HepG2 (cell line): ENCODE measurements around the gene OR1I1. TPM values are rescaled to one million over a fixed set of nuclear protein-coding genes. Genes with fewer than 3 reads are reported as not detected.

Source experiments
- ATAC-seq: fragments of 200-7000 bp; cut with Tn5 transposase; 3 replicates; pipeline ENCODE4 v1.9.1; 2020; ENCODE audit warnings: mild to moderate bottlenecking, moderate library complexity
- BruUV-seq: library from RNA; stranded (reverse); fragments of 400-500 nt; replicated peaks from 2 replicates; lab custom pipeline; 2021; lab: Mats Ljungman, UMichigan
- CTCF ChIA-PET: fragments of 300-600 bp; formaldehyde crosslinking; extraction: SDS; loops from one replicate; lab custom pipeline; 2021; ENCODE audit warnings: low total read pairs, inconsistent platforms, low intra/inter-chr PET ratio; lab: Yijun Ruan, JAX
- POLR2A ChIA-PET: fragments of 350-600 bp; sonication (Branson Sonifier 250); formaldehyde crosslinking; loops from one replicate; lab custom pipeline; 2020; ENCODE audit warnings: antibody characterized with exemption, inconsistent platforms; lab: Yijun Ruan, JAX
- DNase-seq: peaks from one replicate; pipeline ENCODE4 v3.0.0-alpha.2; 2015; ENCODE audit warnings: low spot score
- FAIRE-seq: peaks from 3 replicates; lab custom pipeline; 2011; peaks lifted over from hg19 to GRCh38; lab: Jason Lieb, UNC
- H2AFZ ChIP-seq: one replicate; pipeline ENCODE4 v1.6.1; 2011; ENCODE audit warnings: low read length, inconsistent platforms
- H3K27ac ChIP-seq: fragments of 300-600 bp; 3 replicates; pipeline ENCODE4 v1.8.0; 2011; ENCODE audit warnings: mixed run types, mild to moderate bottlenecking, mixed read lengths, low read length, inconsistent platforms; ENCODE audit not compliant: insufficient read depth; ENCODE audit errors: extremely low read length
- H3K27me3 ChIP-seq, 2 experiments: fragments of 200-600 bp in 1 of 2; 2 replicates in 1 of 2; 3 replicates in 1 of 2; pipeline versions ENCODE4 v1.6.0 to v1.8.0; 2011; ENCODE audit warnings: low read length in 2 of 2, mild to moderate bottlenecking in 2 of 2, moderate library complexity in 2 of 2, inconsistent platforms in 1 of 2; ENCODE audit not compliant: insufficient read depth in 2 of 2, control insufficient read depth in 1 of 2
- H3K36me3 ChIP-seq, 2 experiments: fragments of 200-600 bp in 1 of 2; replicated peaks in 1 of 2; 2 replicates in 1 of 2; 3 replicates in 1 of 2; pipeline versions ENCODE4 v1.5.1 to v1.8.0; 2011; ENCODE audit warnings: low read length in 2 of 2, inconsistent platforms in 1 of 2; ENCODE audit not compliant: insufficient read depth in 2 of 2, control insufficient read depth in 1 of 2
- H3K4me1 ChIP-seq: 2 replicates; pipeline ENCODE4 v1.5.1; 2012; ENCODE audit warnings: low read length, inconsistent platforms; ENCODE audit not compliant: insufficient read depth
- H3K4me2 ChIP-seq: 2 replicates; pipeline ENCODE4 v1.6.0; 2011; ENCODE audit warnings: low read depth, low read length, inconsistent platforms
- H3K4me3 ChIP-seq, 3 experiments: fragments of 200-600 bp in 1 of 3; sonication (generic), shearing (Covaris generic) in 1 of 3; replicated peaks in 1 of 3; 2 replicates each; pipeline ENCODE4 v1.5.1; 2011 to 2016; ENCODE audit warnings: low read length in 3 of 3, inconsistent platforms in 2 of 3, low read depth in 2 of 3, mild to moderate bottlenecking in 2 of 3, control low read depth in 1 of 3, mixed read lengths in 1 of 3; ENCODE audit not compliant: insufficient read depth in 1 of 3
- H3K79me2 ChIP-seq: one replicate; pipeline ENCODE4 v1.6.1; 2011; ENCODE audit warnings: low read length, inconsistent platforms; ENCODE audit not compliant: insufficient read depth
- H3K9ac ChIP-seq: 2 replicates; pipeline ENCODE4 v1.6.0; 2011; ENCODE audit warnings: mild to moderate bottlenecking, low read depth, low read length, inconsistent platforms; ENCODE audit not compliant: insufficient read depth
- H3K9me3 ChIP-seq: 2 replicates; pipeline ENCODE4 v1.5.1; 2012; ENCODE audit warnings: mild to moderate bottlenecking, low read length
- H4K20me1 ChIP-seq: 2 replicates; pipeline ENCODE4 v1.6.0; 2011; ENCODE audit warnings: inconsistent platforms, mild to moderate bottlenecking, low read length, moderate library complexity; ENCODE audit not compliant: insufficient read depth
- FLYWCH1 ChIP-seq: sonication (generic); formaldehyde crosslinking; IDR thresholded peaks from 2 replicates; pipeline ENCODE4 v1.8.1; 2023; ENCODE audit warnings: mild to moderate bottlenecking, missing genetic modification reagents
- NFRKB ChIP-seq: fragments of 450-650 bp; IDR thresholded peaks from 2 replicates; pipeline ENCODE4 v1.6.1; 2017
- PITX1 ChIP-seq: sonication (generic); formaldehyde crosslinking; IDR thresholded peaks from 2 replicates; pipeline ENCODE4 v1.5.1; 2020; ENCODE audit warnings: mild to moderate bottlenecking, missing genetic modification reagents
- ZBTB20 ChIP-seq: sonication (generic); formaldehyde crosslinking; IDR thresholded peaks from 2 replicates; pipeline ENCODE4 v1.8.1; 2023; ENCODE audit warnings: missing genetic modification reagents, low read depth, mild to moderate bottlenecking, borderline replicate concordance
- ZNF121 ChIP-seq: sonication (generic); formaldehyde crosslinking; IDR thresholded peaks from 2 replicates; pipeline ENCODE4 v1.5.0; 2020; ENCODE audit warnings: mild to moderate bottlenecking, missing genetic modification reagents
- ZNF33A ChIP-seq: sonication (generic); formaldehyde crosslinking; IDR thresholded peaks from 2 replicates; pipeline ENCODE4 v1.5.1; 2020; ENCODE audit warnings: missing genetic modification reagents, mild to moderate bottlenecking, moderate library complexity, borderline replicate concordance
- ZNF629 ChIP-seq: sonication (generic); formaldehyde crosslinking; conservative IDR thresholded peaks from 2 replicates; pipeline ENCODE4 v1.5.0; 2020; ENCODE audit warnings: missing genetic modification reagents
- ZNF788 ChIP-seq: sonication (generic); formaldehyde crosslinking; IDR thresholded peaks from 2 replicates; pipeline ENCODE4 v1.5.0; 2020; ENCODE audit warnings: mild to moderate bottlenecking, missing genetic modification reagents, borderline replicate concordance
- whole genome bisulfite sequencing: methylation state at CpG from one replicate; pipeline ENCODE4 v1.1.6; 2017; ENCODE audit warnings: low lambda C conversion rate; 5-methylcytosine and 5-hydroxymethylcytosine counted together
- in situ Hi-C: cut with HindIII; loops from 2 replicates; pipeline ENCODE4 v1.10.0; 2017; ENCODE audit warnings: low pct_unique_long_range_greater_than_20kb; ENCODE audit not compliant: extremely low pct_ligation_motif_present
- intact Hi-C: fragments of 100-400 bp; cut with micrococcal nuclease; formaldehyde crosslinking; loops from one replicate; pipeline ENCODE4 v1.10.0; 2022; ENCODE audit not compliant: unreplicated experiment
- polyA plus RNA-seq, 8 experiments: library from polyadenylated mRNA; depleted of rRNA in 3 of 8; stranded (reverse) in 7 of 8; unstranded in 1 of 8; fragments of >200 nt; fragmentation: Illumina TruSeq in 4 of 8; extraction: Trizol in 4 of 8; gene quantifications; 2 replicates each; pipeline versions ENCODE4 v1.2.1 to v1.2.3, GENCODE V29; 2011 to 2016; ENCODE audit warnings: low read depth in 4 of 8, missing spikeins in 1 of 8, mixed read lengths in 1 of 8; ENCODE audit not compliant: insufficient read depth in 1 of 8
- total RNA-seq, 5 experiments: library from RNA; depleted of rRNA; stranded (reverse); fragments of >200 nt; fragmentation: Illumina TruSeq; extraction: Trizol; gene quantifications; 2 replicates each; pipeline ENCODE4 v1.2.3, GENCODE V29; 2016; ENCODE audit warnings: low read depth in 1 of 5
- TF ChIP-seq, protein P1 (sequence below): sonication (generic); formaldehyde crosslinking; IDR thresholded peaks from 2 replicates; pipeline ENCODE4 v1.5.0; 2020; ENCODE audit warnings: missing genetic modification reagents
- TF ChIP-seq, protein P2 (sequence below): IDR thresholded peaks from 2 replicates; pipeline ENCODE4 v1.6.1; 2016; ENCODE audit warnings: low read depth, borderline replicate concordance

OR1I1 gene
- total and polyA plus RNA-seq, 2 of the 13 experiments (the other 11 are each of a cell fraction or from before 2014, with no cell fraction given), result not detected

DNA sequence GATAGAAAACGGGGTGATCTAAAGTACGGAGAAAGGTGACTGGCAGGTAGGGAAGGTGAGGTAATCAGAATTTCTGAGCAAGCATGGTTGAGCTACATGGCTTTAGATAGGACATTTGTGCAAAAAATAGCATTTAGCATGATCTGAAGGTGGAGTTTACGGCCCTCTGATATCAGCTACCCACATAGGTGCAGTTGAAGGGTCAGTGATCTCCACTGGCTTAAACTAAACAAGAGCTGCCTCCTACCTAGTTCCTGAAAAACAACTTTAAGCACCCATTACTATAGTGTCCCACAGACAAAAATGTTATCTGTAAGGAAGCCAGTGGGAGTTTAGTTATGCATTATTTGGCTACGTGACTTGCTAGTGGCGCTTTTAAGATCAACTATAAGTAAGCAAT is 33.9 kb upstream of the OR1I1 start:
- no TSS peak for BruUV-seq
- H3K9ac ChIP-seq, result no peak overlapping the region
- ChIA-PET CTCF (no interaction called here), POLR2A (no interaction called here)
- no peak overlapping the region for H3K4me3 ChIP-seq
- no peak overlapping the region for H3K27ac ChIP-seq
- no peak overlapping the region for H2AFZ ChIP-seq
- ATAC-seq, result no peak
- no peaks in the 10 kb centered on the region for H3K36me3 ChIP-seq
- 13% methylated on average over 5 of the region's 5 CpGs for WGBS
- H3K4me2 ChIP-seq, result no peak overlapping the region
- no peaks in the 10 kb centered on the region for H3K79me2 ChIP-seq
- no peak for DNase-seq
- no peaks in the 10 kb centered on the region for H3K4me1 ChIP-seq
- intact Hi-C loops, result no loop called here
- no peaks in the 10 kb centered on the region for H3K9me3 ChIP-seq
- no peak for FAIRE-seq
- H4K20me1 ChIP-seq, result no peaks in the 10 kb centered on the region
- H3K27me3 ChIP-seq, result 0 out of 5 replicates have a peak, but pooled peaks cover 0 to 3% of the 10 kb centered on the region in 2 experiments
- in situ Hi-C loops, result no loop called here
- TF ChIP-seq ZNF33A (CRISPR knock-in tag) (no peak), PITX1 (no peak), ZNF788 (CRISPR knock-in tag) (no peak)
- TF ChIP-seq, protein P1, sequence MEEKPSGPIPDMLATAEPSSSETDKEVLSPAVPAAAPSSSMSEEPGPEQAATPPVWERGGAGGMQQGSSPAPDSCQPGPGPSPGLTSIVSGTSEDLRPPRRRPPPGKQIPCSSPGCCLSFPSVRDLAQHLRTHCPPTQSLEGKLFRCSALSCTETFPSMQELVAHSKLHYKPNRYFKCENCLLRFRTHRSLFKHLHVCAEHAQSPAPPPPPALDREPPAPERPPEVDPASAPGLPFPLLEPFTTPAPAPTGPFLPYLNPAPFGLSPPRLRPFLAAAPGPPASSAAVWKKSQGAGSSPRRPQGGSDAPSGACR (CRISPR knock-in tag), result no peak

DNA sequence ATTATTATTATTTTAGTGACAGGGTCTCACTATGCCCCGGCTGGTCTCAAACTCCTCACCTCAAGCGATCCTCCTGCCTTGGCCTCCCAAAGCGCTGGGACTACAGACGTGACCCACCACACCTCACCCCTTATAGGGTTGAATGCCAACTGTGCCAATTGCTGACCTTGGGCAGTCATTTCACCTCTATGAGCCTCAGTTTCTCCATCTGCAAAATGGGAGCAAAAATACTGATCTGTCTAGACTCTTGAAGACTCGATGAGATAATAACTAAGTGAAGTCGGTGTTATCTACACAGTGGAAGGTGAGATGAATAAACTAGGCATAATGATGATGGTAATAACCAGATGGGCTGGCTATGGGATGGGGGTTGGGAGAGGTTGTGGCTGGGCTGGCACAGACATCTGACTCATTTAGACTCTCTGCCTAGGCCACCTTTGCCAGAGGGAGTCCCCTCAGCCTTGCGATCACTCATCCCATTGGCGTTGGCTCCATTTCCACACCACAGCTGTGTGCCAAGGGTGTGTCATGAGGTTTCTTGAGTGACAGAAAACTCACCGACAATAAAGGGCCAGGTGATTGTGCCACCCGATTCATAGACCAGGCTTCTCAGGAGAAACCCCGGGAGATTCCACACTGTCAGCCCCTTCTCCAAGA is 33.0 kb upstream of the OR1I1 start, which contains the start of gene CASP14:
Gene CASP14 (plus strand): TSS at position 596 of the 657 bp plus-strand sequence. CDS start 2,772 bp downstream, outside the sequence.
- Histone ChIP-seq H3K27me3 (0 out of 5 replicates have a peak, but pooled peaks cover 0 to 3% of the 10 kb centered on the region in 2 experiments), H3K9ac (no peak within 1 kb of the TSS), H3K27ac (no peak within 1 kb of the TSS), H3K4me1 (no peaks in the 10 kb centered on the region), H2AFZ (no peak within 1 kb of the TSS), H3K4me3 (no peak within 1 kb of the TSS), H3K4me2 (no peak within 1 kb of the TSS), H4K20me1 (no peaks in the 10 kb centered on the region), H3K36me3 (no peaks in the 10 kb centered on the region), H3K79me2 (no peaks in the 10 kb centered on the region), H3K9me3 (no peaks in the 10 kb centered on the region)
- TF ChIP-seq ZNF629 (peak; percentile 40), NFRKB (no peak), ZNF121 (CRISPR knock-in tag) (no peak), ZBTB20 (no peak), FLYWCH1 (no peak)
- TF ChIP-seq, protein P2, sequence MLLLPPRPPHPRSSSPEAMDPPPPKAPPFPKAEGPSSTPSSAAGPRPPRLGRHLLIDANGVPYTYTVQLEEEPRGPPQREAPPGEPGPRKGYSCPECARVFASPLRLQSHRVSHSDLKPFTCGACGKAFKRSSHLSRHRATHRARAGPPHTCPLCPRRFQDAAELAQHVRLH (CRISPR knock-in tag), result no peak
- BruUV-seq, result no TSS peak
- POLR2A ChIA-PET, result no interaction called here
- CTCF ChIA-PET, result no interaction called here
- ATAC-seq (no peak), DNase-seq (no peak), FAIRE-seq (no peak)
- in situ Hi-C loops (no loop called here), intact Hi-C loops (no loop called here)
- 48% methylated on average over 10 of the region's 11 CpGs for whole genome bisulfite sequencing
